SJSA1 (cell line): ENCODE data around the gene SLC2A9. TPM values are rescaled to one million over a fixed set of nuclear protein-coding genes. Genes with fewer than 3 reads are reported as not detected.

ENCODE experiments used
- DNase-seq, 2 experiments: peaks; one replicate each; pipeline ENCODE4 v3.0.0-alpha.2; 2015 to 2020; ENCODE audit warnings: low spot score in 2 of 2, low read depth in 1 of 2
- H3K27ac ChIP-seq: fragments of 250-450 bp; sonication (Bioruptor Pico); 2 replicates; pipeline ENCODE4 v1.5.1; 2020; ENCODE audit warnings: mild to moderate bottlenecking, moderate library complexity
- H3K27me3 ChIP-seq: fragments of 250-450 bp; sonication (Bioruptor Pico); replicated peaks from 2 replicates; pipeline ENCODE4 v1.5.1; 2020; ENCODE audit warnings: mild to moderate bottlenecking, moderate library complexity
- H3K36me3 ChIP-seq: fragments of 250-450 bp; sonication (Bioruptor Pico); 2 replicates; pipeline ENCODE4 v1.5.1; 2020; ENCODE audit warnings: mild to moderate bottlenecking
- H3K4me1 ChIP-seq: fragments of 250-450 bp; sonication (Bioruptor Pico); replicated peaks from 2 replicates; pipeline ENCODE4 v1.6.1; 2021; ENCODE audit warnings: mild to moderate bottlenecking
- H3K4me3 ChIP-seq: fragments of 250-450 bp; sonication (Bioruptor Pico); 2 replicates; pipeline ENCODE4 v1.5.1; 2020; ENCODE audit warnings: mild to moderate bottlenecking
- H3K9me3 ChIP-seq: fragments of 250-450 bp; sonication (Bioruptor Pico); replicated peaks from 2 replicates; pipeline ENCODE4 v1.5.1; 2020; ENCODE audit warnings: mild to moderate bottlenecking
- total RNA-seq: library from RNA; depleted of rRNA; stranded (reverse); fragments of >200 nt; shearing (Covaris generic); gene quantifications from 2 replicates; pipeline ENCODE4 v1.2.3, GENCODE V29; 2014

SLC2A9 gene
- total RNA-seq, 1 experiment from 2014 or later, result not detected

DNA sequence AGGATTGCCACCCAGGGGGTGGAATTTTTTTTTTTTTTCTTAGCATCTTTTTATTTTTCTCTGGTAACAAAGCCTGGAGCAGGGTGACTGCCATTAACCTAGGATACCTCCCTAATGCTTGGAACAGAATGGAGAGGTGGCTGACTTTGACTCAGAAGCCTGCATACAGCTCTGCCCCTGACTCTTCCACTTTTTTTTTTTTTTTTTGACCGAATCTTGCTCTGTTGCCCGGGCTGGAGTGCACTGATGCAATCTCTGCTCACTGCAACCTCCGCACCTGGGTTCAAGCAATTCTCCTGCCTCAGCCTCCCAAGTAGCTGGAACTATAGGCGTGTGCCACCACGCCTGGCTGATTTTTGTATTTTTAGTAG lies 341 bp upstream of the SLC2A9 start:
- Histone ChIP-seq H3K4me3 (no peak overlapping the region), H3K9me3 (no peaks in the 10 kb centered on the region), H3K27ac (no peak overlapping the region), H3K36me3 (no peaks in the 10 kb centered on the region), H3K4me1 (no peaks in the 10 kb centered on the region), H3K27me3 (no peaks in the 10 kb centered on the region)
- no peak for DNase-seq

DNA sequence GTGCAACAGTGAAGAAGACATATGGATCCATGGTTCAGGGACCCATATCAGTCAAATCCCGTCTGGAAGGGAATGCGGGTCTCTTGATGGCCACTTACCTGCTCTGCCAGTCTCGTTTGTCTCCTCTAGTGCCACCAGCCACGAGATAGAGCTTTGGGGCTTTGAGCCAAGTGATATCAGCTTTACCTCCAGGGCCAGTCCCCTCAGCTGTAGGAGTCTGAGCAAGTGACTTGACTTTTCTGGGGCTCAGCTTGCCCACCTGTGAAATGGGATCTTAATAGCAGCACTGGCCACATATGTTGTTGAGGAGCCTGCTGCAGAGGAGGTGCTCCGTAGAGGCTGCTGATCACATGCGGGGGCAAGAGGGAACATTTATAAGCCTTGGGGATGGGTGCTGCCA lies 1.2 kb downstream of the SLC2A9 start:
- no peaks in the 10 kb centered on the region for H3K36me3 ChIP-seq
- H3K4me1 ChIP-seq, result no peaks in the 10 kb centered on the region

DNA sequence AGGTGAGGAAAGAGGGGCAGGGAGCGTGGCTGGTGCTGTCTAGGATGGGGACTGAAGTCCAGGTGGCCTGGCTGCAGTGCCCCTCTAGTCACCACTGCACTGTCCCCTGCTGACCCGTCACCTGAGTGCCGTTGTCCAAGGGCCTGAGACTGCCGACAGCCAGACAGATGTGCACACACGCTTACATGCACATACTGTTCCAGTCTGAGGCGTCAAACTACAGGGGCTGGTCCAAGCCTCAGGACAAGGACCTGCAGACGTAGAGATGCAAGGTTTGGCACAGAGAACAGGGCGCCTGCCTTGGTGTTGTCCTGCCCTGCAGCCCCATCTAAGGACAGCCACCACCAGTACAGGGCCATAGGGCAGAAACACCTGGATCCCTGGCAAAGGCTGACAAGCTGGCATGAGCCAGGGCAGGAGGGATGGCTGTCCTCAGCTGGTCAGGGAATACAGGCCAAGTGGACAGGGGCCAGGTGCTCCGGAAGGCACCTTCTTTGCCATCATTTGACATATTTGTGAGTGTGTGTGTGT lies 1.7 kb downstream of the SLC2A9 start:
- no peak for DNase-seq
- no peaks in the 10 kb centered on the region for H3K27me3 ChIP-seq
- H3K9me3 ChIP-seq, result no peaks in the 10 kb centered on the region
- no peaks in the 10 kb centered on the region for H3K4me1 ChIP-seq
- no peak overlapping the region for H3K27ac ChIP-seq
- no peaks in the 10 kb centered on the region for H3K36me3 ChIP-seq
- H3K4me3 ChIP-seq, result no peak overlapping the region

More for the DNA sequence above, 1.2 kb downstream of the SLC2A9 start:
- no peak for DNase-seq
- Histone ChIP-seq H3K4me3 (no peak overlapping the region), H3K9me3 (no peaks in the 10 kb centered on the region), H3K27ac (no peak overlapping the region), H3K27me3 (no peaks in the 10 kb centered on the region)

GRCh38 chr4:10018818-10019461 lies 2.4 kb downstream of the SLC2A9 start:
- Histone ChIP-seq H3K9me3 (no peaks in the 10 kb centered on the region), H3K27ac (no peak overlapping the region), H3K4me1 (no peaks in the 10 kb centered on the region), H3K36me3 (no peaks in the 10 kb centered on the region), H3K4me3 (no peak overlapping the region), H3K27me3 (no peaks in the 10 kb centered on the region)
- DNase-seq, result peak in 1 of 2 experiments; percentile 40

GRCh38 chr4:10017037-10017893 lies 4.0 kb downstream of the SLC2A9 start:
- no peak for DNase-seq
- Histone ChIP-seq H3K36me3 (no peaks in the 10 kb centered on the region), H3K27ac (no peak overlapping the region), H3K27me3 (no peaks in the 10 kb centered on the region), H3K4me3 (no peak overlapping the region), H3K4me1 (no peaks in the 10 kb centered on the region), H3K9me3 (no peaks in the 10 kb centered on the region)

DNA sequence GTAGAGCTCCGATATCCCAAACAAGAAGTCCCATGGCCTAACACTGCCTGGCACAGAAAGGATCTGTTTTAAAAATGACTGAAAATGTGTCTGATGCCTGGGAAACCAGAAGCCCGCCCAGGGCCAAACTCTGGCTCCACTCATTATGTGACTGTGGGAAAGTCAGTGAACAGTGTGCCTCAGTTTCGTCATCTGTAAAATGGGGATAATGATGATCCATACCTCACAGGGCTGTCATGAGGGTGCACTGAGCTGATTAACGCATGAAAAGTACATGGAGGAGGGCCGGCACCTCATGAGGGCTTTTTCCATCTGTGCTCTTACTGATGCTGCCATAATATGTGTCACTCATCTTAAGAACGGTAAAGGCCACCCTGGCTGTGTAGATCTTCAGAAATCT lies 5.1 kb downstream of the SLC2A9 start:
- Histone ChIP-seq H3K27me3 (no peaks in the 10 kb centered on the region), H3K4me3 (no peak overlapping the region), H3K27ac (no peak overlapping the region), H3K36me3 (no peaks in the 10 kb centered on the region), H3K9me3 (no peaks in the 10 kb centered on the region), H3K4me1 (no peaks in the 10 kb centered on the region)
- DNase-seq, result no peak

GRCh38 chr4:10015140-10015753 lies 6.0 kb downstream of the SLC2A9 start:
- no peak for DNase-seq
- no peaks in the 10 kb centered on the region for H3K9me3 ChIP-seq
- no peaks in the 10 kb centered on the region for H3K4me1 ChIP-seq
- no peaks in the 10 kb centered on the region for H3K27me3 ChIP-seq
- H3K27ac ChIP-seq, result no peak overlapping the region
- H3K36me3 ChIP-seq, result no peaks in the 10 kb centered on the region
- no peak overlapping the region for H3K4me3 ChIP-seq

DNA sequence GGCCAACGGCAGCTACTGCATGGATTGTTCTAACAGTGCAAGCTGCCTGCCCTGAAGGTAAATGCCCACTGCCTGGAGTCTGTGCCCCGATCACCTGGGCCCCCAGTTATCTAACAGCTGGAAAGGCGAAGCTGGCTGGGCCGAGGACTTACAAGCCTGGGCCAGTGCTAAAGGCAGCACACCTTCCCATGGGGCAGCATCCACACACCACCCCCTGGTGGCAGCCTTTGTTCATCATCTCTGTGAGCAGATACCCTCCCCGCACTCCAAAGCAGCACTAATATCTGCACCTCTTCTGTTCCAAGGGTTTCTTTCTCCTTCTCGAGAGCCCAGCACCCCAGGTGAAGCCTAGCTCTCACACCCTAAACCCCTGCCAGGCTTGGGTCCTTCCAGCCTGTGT lies 7.6 kb downstream of the SLC2A9 start:
- no peak overlapping the region for H3K27ac ChIP-seq
- DNase-seq, result no peak
- H3K4me1 ChIP-seq, result no peaks in the 10 kb centered on the region
- H3K9me3 ChIP-seq, result no peaks in the 10 kb centered on the region
- no peaks in the 10 kb centered on the region for H3K27me3 ChIP-seq
- no peaks in the 10 kb centered on the region for H3K36me3 ChIP-seq
- H3K4me3 ChIP-seq, result no peak overlapping the region

DNA sequence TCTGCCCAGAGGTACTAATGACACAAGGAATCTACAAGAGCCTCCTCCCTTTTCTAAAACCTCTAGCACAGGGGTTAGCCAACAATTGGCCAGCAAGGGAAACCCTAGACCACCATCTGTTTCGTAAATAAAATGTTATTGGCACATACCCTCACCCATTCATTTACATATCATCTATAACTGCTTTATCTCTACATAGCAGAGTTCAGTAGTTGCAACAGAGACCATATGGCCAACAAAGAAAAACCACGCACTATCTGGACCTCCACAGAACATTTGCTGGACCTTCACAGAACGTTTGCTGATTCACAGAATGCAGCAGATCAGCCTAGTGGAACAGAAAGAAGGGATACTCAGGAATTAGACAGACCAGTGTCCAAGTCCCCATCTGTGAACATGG lies 9.4 kb downstream of the SLC2A9 start:
- H3K4me3 ChIP-seq, result no peak overlapping the region
- no peak overlapping the region for H3K27ac ChIP-seq
- H3K9me3 ChIP-seq, result no peaks in the 10 kb centered on the region
- no peak for DNase-seq
- no peaks in the 10 kb centered on the region for H3K4me1 ChIP-seq
- no peaks in the 10 kb centered on the region for H3K36me3 ChIP-seq
- H3K27me3 ChIP-seq, result no peaks in the 10 kb centered on the region

DNA sequence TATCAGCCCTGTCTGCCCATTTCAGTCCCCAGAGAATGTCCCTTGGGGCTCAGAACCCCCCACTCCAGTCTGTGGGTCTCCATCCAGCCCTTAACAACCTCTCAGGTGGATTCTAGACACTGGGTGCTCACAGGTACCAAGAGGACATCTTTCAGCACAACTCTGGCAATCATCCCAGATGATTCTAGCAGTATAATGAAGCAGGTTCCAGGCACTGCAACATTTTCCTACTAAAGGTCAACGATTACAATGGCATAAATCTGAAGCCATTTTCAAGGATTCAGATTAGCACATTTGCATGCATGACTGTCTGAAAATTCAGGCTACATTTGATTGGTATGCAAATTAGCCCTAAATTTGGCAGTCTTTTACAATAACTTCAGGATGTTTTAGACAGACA lies 10.0 kb downstream of the SLC2A9 start:
- Histone ChIP-seq H3K4me1 (no peaks in the 10 kb centered on the region), H3K4me3 (no peak overlapping the region), H3K36me3 (no peaks in the 10 kb centered on the region), H3K9me3 (no peaks in the 10 kb centered on the region), H3K27me3 (no peaks in the 10 kb centered on the region), H3K27ac (no peak overlapping the region)
- no peak for DNase-seq

- no peaks in the 10 kb centered on the region for H3K36me3 ChIP-seq
- H3K9me3 ChIP-seq, result no peaks in the 10 kb centered on the region
- H3K4me1 ChIP-seq, result no peaks in the 10 kb centered on the region
- H3K27ac ChIP-seq, result no peak overlapping the region
- no peak for DNase-seq
- H3K4me3 ChIP-seq, result no peak overlapping the region
- H3K27me3 ChIP-seq, result no peaks in the 10 kb centered on the region
These were observed 11.3 kb downstream of the SLC2A9 start for GRCh38 chr4:10009861-10010500.

DNA sequence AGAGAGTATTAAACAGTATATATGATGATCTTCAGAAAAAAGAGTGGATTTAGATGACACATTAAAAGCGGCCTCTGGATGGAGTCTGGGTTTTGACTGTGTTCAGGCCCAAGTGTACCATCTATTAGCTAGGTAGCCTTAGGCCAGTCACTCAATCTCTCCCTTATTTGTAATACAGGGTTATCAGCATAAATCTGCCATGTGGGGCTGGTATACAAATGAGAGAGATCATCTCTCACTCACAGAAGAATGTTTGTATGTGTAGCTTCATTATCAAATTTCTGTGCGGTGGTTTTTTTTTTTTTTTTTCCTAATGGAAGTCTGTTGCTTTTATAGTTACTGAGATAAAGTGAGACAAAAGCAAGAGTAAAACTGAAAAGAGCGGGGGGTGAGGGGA lies 12.7 kb downstream of the SLC2A9 start:
- Histone ChIP-seq H3K27me3 (no peaks in the 10 kb centered on the region), H3K27ac (no peak overlapping the region)
- DNase-seq, result no peak

DNA sequence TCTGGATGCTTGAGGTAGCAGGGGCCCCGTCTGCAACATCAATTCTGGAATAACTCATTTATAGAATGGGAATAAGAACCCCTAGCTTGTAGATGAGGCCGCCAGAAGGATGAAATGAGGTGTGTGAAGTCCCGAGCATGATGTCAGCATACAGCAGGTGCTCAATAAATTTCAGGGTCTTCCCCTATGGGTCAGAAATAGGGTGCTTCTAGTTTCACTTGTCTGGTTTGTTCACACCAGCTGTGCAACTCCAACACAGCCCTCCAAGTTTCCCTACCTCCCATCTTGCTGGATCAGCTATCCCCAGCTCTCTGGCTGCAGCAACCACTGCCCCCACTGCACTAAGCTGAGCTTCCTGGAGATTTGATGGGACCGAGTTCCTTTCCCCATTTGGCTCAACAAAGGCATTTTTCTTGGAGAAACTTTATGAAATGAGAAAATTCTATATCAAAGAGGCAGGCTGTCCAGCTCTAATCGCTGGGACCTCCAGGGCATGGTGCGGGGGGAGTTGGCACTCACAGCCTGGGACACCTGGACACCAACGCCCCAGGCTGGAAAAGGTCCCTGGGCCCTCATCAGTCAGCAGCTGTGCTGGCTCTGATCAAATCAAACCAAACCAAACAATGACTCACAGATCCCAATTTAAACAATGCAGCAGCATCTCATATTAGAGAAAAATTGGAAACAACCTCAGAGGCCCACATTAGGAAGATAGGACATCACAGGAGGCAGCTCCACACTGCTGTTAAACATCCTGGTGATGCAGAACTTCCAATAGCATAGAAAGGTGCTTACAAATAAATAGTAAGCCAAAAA lies 13.3 kb downstream of the SLC2A9 start:
- DNase-seq, result no peak
- Histone ChIP-seq H3K27me3 (no peaks in the 10 kb centered on the region), H3K27ac (no peak overlapping the region), H3K4me3 (no peak overlapping the region), H3K9me3 (no peaks in the 10 kb centered on the region), H3K4me1 (no peaks in the 10 kb centered on the region), H3K36me3 (no peaks in the 10 kb centered on the region)

More for the DNA sequence above, 12.7 kb downstream of the SLC2A9 start:
- no peaks in the 10 kb centered on the region for H3K9me3 ChIP-seq
- no peaks in the 10 kb centered on the region for H3K36me3 ChIP-seq
- no peak overlapping the region for H3K4me3 ChIP-seq
- no peaks in the 10 kb centered on the region for H3K4me1 ChIP-seq
